Head of caudate nucleus (tissue), 42 donors: Measurements from ENCODE around the gene TENT4A.
"Not testable (repeated sequence)": the region's sequence is repeated elsewhere in the genome, so short reads cannot be mapped to it uniquely, and the experiment has no call there.

Source experiments
- DNase-seq, 42 donors: peaks; one replicate each; pipeline versions ENCODE4 v3.0.0 to v3.0.0-alpha.2; 2020 to 2021; ENCODE audit warnings: mixed read lengths in 7 of 42
- intact Hi-C: fragments of 100-400 bp; cut with DNase I; formaldehyde crosslinking; loops from one replicate; pipeline ENCODE4 v1.15.0; 2022

The TENT4A gene

GRCh38 chr5:6758706-6759105 lies 45.5 kb downstream of the TENT4A start:
- intact Hi-C loops = no loop called here
- DNase-seq = peak in 1 of 42 donors; percentile 6

GRCh38 chr5:6759401-6759800 lies 46.2 kb downstream of the TENT4A start:
- no peak for DNase-seq
- intact Hi-C loops = no loop called here

GRCh38 chr5:6759983-6760382 lies 46.8 kb downstream of the TENT4A start:
- intact Hi-C loops = no loop called here
- no peak for DNase-seq

GRCh38 chr5:6760686-6761085 lies 47.5 kb downstream of the TENT4A start:
- no peak for DNase-seq
- intact Hi-C loops = no loop called here

- intact Hi-C loops = no loop called here
- no peak for DNase-seq
Observed at GRCh38 chr5:6761333-6761732, 48.1 kb downstream of the TENT4A start.

- intact Hi-C loops = no loop called here
- no peak for DNase-seq
Observed at GRCh38 chr5:6762116-6762515, 48.9 kb downstream of the TENT4A start.

- intact Hi-C loops = no loop called here
Observed at GRCh38 chr5:6762697-6763096, 49.5 kb downstream of the TENT4A start.

GRCh38 chr5:6763191-6763590 lies 50.0 kb downstream of the TENT4A start:
- intact Hi-C loops = no loop called here
- no peak for DNase-seq

More at GRCh38 chr5:6762697-6763096, 49.5 kb downstream of the TENT4A start:
- no peak for DNase-seq

GRCh38 chr5:6765612-6766525 lies 52.6 kb downstream of the TENT4A start:
- intact Hi-C loops = no loop called here
- DNase-seq = peak; percentile 63 to 92 (median 81)

- peak; percentile 44 to 91 (median 67) for DNase-seq
- intact Hi-C loops = no loop called here
Observed at GRCh38 chr5:6766604-6767093, 53.4 kb downstream of the TENT4A start.

- DNase-seq = no peak
- intact Hi-C loops = no loop called here
Observed at GRCh38 chr5:6767481-6768063, 54.3 kb downstream of the TENT4A start.

- intact Hi-C loops = no loop called here
- peak in 1 of 42 donors; percentile 13 for DNase-seq
Observed at GRCh38 chr5:6768590-6769230, 55.5 kb downstream of the TENT4A start.

- intact Hi-C loops = no loop called here
- peak in 1 of 42 donors; percentile 8 for DNase-seq
Observed at GRCh38 chr5:6770826-6771607, 57.8 kb downstream of the TENT4A start.

- peak; percentile 28 to 94 (median 74) for DNase-seq
- intact Hi-C loops = no loop called here
Observed at GRCh38 chr5:6772886-6773285, 59.7 kb downstream of the TENT4A start.

GRCh38 chr5:6773342-6774035 lies 60.3 kb downstream of the TENT4A start:
- DNase-seq = peak in 7 of 42 donors; percentile 14 to 54 (median 36)
- intact Hi-C loops = no loop called here

- intact Hi-C loops = not testable (repeated sequence)
Observed at GRCh38 chr5:6774207-6774606, 61.0 kb downstream of the TENT4A start.

GRCh38 chr5:6774721-6775204 lies 61.5 kb downstream of the TENT4A start:
- DNase-seq = peak in 2 of 42 donors; percentile 26 to 51
- intact Hi-C loops = no loop called here

More at GRCh38 chr5:6774207-6774606, 61.0 kb downstream of the TENT4A start:
- peak in 1 of 42 donors; percentile 34 for DNase-seq

- peak in 1 of 42 donors; percentile 39 for DNase-seq
- intact Hi-C loops = no loop called here
Observed at GRCh38 chr5:6775571-6775970, 62.3 kb downstream of the TENT4A start.
